ENCODE results near the gene AQR.

GRCh38 chr15:34890424-34890823, 79.1 kb downstream of the AQR start:
- no peak for TF ChIP-seq POLR2A (IDR thresholded peaks at IDR 0.05; ENCODE audit: low read depth, low read length)
- TF ChIP-seq TAF1 (IDR thresholded peaks at IDR 0.05; ENCODE audit: borderline replicate concordance, low read depth, low read length), result no peak
- TF ChIP-seq POLR2AphosphoS5 (IDR thresholded peaks at IDR 0.05; ENCODE audit: low read depth, low read length), result no peak
